DOHH2 (cell line): Measurements from ENCODE around the gene PLXNA2.

Experiments
- H3F3A ChIP-seq: fragments of 200-600 bp; sonication (generic), shearing (Covaris generic); 2 replicates; pipeline ENCODE4 v1.6.0; 2016; ENCODE audit warnings: antibody characterized with exemption, mild to moderate bottlenecking; ENCODE audit not compliant: control insufficient read depth, insufficient read depth
- H3K27ac ChIP-seq: fragments of 200-600 bp; sonication (generic); 2 replicates; pipeline ENCODE4 v1.5.1; 2014; ENCODE audit warnings: low read depth, mild to moderate bottlenecking, low read length, moderate library complexity
- H3K27me3 ChIP-seq: fragments of 200-600 bp; sonication (generic); 2 replicates; pipeline ENCODE4 v1.6.1; 2014; ENCODE audit warnings: mild to moderate bottlenecking, low read length, mixed read lengths; ENCODE audit not compliant: control insufficient read depth
- H3K36me3 ChIP-seq: fragments of 200-600 bp; sonication (generic); 2 replicates; pipeline ENCODE4 v1.6.1; 2014; ENCODE audit warnings: mild to moderate bottlenecking, low read length, moderate library complexity, mixed read lengths; ENCODE audit not compliant: control insufficient read depth
- H3K4me1 ChIP-seq: fragments of 200-600 bp; sonication (generic); 2 replicates; pipeline ENCODE4 v1.6.1; 2014; ENCODE audit warnings: mild to moderate bottlenecking, low read length, mixed read lengths; ENCODE audit not compliant: control insufficient read depth
- H3K4me2 ChIP-seq: fragments of 200-600 bp; sonication (generic); 2 replicates; pipeline ENCODE4 v1.6.0; 2014; ENCODE audit warnings: mild to moderate bottlenecking, low read length, moderate library complexity
- H3K4me3 ChIP-seq: fragments of 200-600 bp; sonication (generic); 2 replicates; pipeline ENCODE4 v1.5.1; 2014; ENCODE audit warnings: mild to moderate bottlenecking, low read length, mixed read lengths
- H3K79me2 ChIP-seq: fragments of 200-600 bp; sonication (generic); 2 replicates; pipeline ENCODE4 v1.6.1; 2014; ENCODE audit warnings: mild to moderate bottlenecking, low read length, mixed read lengths; ENCODE audit not compliant: control insufficient read depth
- H3K9me2 ChIP-seq: fragments of 200-600 bp; sonication (generic); replicated peaks from 2 replicates; pipeline ENCODE4 v1.6.1; 2014; ENCODE audit warnings: mild to moderate bottlenecking, low read length, mixed read lengths; ENCODE audit not compliant: control insufficient read depth
- H3K9me3 ChIP-seq: fragments of 200-600 bp; sonication (generic); 2 replicates; pipeline ENCODE4 v1.6.1; 2014; ENCODE audit warnings: antibody characterized with exemption, low read length, mixed read lengths; ENCODE audit not compliant: control insufficient read depth, insufficient read depth
- H4K20me1 ChIP-seq: fragments of 200-600 bp; sonication (generic); 2 replicates; pipeline ENCODE4 v1.6.0; 2014; ENCODE audit warnings: low read depth, mild to moderate bottlenecking, antibody characterized with exemption, low read length, moderate library complexity; ENCODE audit not compliant: control insufficient read depth, insufficient read depth
- EZH2phosphoT487 ChIP-seq: fragments of 200-600 bp; sonication (generic); IDR thresholded peaks from 2 replicates; pipeline ENCODE4 v1.6.1; 2017; ENCODE audit warnings: borderline replicate concordance, mild to moderate bottlenecking, antibody characterized with exemption, low read length, moderate library complexity, mixed read lengths
- TF ChIP-seq, protein P1 (sequence below): fragments of 200-600 bp; sonication (generic); IDR thresholded peaks from one replicate; pipeline ENCODE4 v1.5.1; 2014; ENCODE audit warnings: antibody characterized with exemption, mild to moderate bottlenecking, low read depth, low read length; ENCODE audit not compliant: poor library complexity, severe bottlenecking

Gene PLXNA2

DNA sequence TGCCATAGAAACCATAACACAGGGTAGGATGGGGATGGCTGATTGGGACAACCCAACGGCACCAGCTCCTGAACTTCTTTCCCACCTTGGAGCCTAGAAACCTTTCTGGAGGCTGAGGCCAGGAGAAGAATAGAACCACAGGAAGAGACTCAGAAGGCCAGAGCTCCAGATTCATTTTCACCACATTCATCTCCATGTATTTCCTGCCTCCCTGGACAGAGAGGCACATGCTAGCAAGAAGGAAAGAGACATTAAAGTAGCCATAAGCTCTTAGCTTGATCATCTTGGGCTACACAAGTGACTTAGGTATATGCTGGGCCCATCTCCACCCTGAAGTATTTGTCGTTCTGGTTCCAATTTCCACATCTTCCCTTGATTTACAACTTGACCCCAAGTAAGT is 44.1 kb downstream of the PLXNA2 start:
- Histone ChIP-seq H3K4me2 (no peak overlapping the region), H3K27me3 (no peaks in the 10 kb centered on the region), H3K79me2 (no peaks in the 10 kb centered on the region), H3K4me1 (no peaks in the 10 kb centered on the region), H3K9me3 (no peaks in the 10 kb centered on the region), H3K9me2 (no peaks in the 10 kb centered on the region), H4K20me1 (no peaks in the 10 kb centered on the region), H3K4me3 (no peak overlapping the region), H3F3A (no peaks in the 10 kb centered on the region), H3K36me3 (no peaks in the 10 kb centered on the region), H3K27ac (no peak overlapping the region)
- TF ChIP-seq, protein P1, sequence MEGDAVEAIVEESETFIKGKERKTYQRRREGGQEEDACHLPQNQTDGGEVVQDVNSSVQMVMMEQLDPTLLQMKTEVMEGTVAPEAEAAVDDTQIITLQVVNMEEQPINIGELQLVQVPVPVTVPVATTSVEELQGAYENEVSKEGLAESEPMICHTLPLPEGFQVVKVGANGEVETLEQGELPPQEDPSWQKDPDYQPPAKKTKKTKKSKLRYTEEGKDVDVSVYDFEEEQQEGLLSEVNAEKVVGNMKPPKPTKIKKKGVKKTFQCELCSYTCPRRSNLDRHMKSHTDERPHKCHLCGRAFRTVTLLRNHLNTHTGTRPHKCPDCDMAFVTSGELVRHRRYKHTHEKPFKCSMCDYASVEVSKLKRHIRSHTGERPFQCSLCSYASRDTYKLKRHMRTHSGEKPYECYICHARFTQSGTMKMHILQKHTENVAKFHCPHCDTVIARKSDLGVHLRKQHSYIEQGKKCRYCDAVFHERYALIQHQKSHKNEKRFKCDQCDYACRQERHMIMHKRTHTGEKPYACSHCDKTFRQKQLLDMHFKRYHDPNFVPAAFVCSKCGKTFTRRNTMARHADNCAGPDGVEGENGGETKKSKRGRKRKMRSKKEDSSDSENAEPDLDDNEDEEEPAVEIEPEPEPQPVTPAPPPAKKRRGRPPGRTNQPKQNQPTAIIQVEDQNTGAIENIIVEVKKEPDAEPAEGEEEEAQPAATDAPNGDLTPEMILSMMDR = no peak
- TF ChIP-seq EZH2phosphoT487 = no peak

DNA sequence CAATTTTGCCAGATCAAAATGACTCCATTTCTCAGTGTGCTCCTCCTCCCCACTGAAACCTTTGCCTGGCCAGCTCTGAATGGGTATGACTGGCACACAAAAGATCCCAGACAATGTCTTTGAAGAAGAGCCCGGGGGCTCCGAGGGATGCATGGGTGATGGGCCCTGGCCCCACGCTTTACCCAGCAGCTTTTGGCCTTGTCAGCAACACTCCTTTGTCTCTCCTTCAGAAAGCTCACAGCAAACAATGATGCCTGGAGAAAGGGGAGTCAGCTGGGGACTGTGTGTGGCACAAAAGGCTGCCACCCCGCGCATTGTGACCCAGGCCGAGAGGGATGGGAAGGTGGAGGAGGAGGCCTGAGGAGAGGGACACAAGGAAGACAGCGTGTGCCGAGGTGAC is 45.9 kb downstream of the PLXNA2 start:
- Histone ChIP-seq H3K9me2 (no peaks in the 10 kb centered on the region), H3K4me1 (no peaks in the 10 kb centered on the region), H3K27me3 (no peaks in the 10 kb centered on the region), H3K27ac (no peak overlapping the region), H3K79me2 (no peaks in the 10 kb centered on the region), H3F3A (no peaks in the 10 kb centered on the region), H3K4me3 (no peak overlapping the region), H3K9me3 (no peaks in the 10 kb centered on the region), H3K36me3 (no peaks in the 10 kb centered on the region), H4K20me1 (no peaks in the 10 kb centered on the region), H3K4me2 (no peak overlapping the region)
- no peak for TF ChIP-seq EZH2phosphoT487
- TF ChIP-seq, protein P1 = no peak

DNA sequence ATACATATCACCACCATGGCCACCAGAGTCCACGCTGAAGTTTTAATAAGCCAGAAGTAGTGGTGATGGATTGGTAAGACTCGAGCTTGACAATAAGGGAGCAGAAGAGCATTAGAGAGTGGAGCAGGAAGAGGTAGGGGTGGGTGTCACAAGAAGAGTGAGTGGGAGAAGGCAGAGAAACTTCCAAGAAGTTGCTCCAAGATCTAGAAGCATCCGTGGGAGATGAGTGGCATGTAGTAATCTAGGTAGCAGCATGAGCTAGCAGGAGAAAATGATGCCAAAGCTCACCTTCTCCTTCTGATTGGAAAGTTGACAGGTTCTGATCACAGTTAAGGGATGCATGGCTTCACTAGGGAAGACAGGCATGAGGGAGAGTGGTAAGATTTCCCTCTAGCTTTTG is 49.2 kb downstream of the PLXNA2 start:
- no peaks in the 10 kb centered on the region; the same call in 1 of the 2 replicates for H3K27me3 ChIP-seq
- no peaks in the 10 kb centered on the region for H3K79me2 ChIP-seq
- no peak overlapping the region for H3K4me2 ChIP-seq
- no peaks in the 10 kb centered on the region for H3K4me1 ChIP-seq
- H3F3A ChIP-seq = no peaks in the 10 kb centered on the region
- H3K9me3 ChIP-seq = no peaks in the 10 kb centered on the region
- H3K4me3 ChIP-seq = no peak overlapping the region
- TF ChIP-seq, protein P1 = no peak
- TF ChIP-seq EZH2phosphoT487 = no peak
- no peak overlapping the region for H3K27ac ChIP-seq
- no peaks in the 10 kb centered on the region for H4K20me1 ChIP-seq
- H3K36me3 ChIP-seq = no peaks in the 10 kb centered on the region
- no peaks in the 10 kb centered on the region for H3K9me2 ChIP-seq

DNA sequence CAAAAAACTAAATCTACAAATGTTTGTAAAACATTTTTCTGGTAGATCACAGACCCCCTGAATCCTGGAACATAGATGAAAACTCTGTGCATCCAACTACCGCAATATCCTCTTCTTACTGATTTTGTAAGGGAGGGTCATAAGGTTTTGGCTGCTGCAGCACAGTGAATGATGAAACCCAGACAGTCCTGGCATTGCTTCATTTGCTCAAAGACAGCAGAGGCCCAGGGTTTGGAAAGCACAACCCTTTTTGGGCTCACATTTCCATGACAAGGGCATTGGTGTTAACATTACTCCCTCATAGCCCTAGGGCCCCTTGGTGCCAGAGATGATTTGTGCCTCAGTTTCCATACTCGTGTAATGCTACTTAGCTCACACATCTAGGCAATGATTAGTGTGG is 51.2 kb downstream of the PLXNA2 start:
- H3K9me2 ChIP-seq = no peaks in the 10 kb centered on the region
- H3K36me3 ChIP-seq = no peaks in the 10 kb centered on the region
- no peak overlapping the region for H3K4me3 ChIP-seq
- no peak overlapping the region for H3K4me2 ChIP-seq
- H4K20me1 ChIP-seq = no peaks in the 10 kb centered on the region
- H3K27ac ChIP-seq = no peak overlapping the region
- H3K9me3 ChIP-seq = no peaks in the 10 kb centered on the region
- TF ChIP-seq, protein P1 = no peak
- TF ChIP-seq EZH2phosphoT487 = no peak
- no peaks in the 10 kb centered on the region for H3F3A ChIP-seq
- peaks cover 5% of the 10 kb centered on the region; the same call in 1 of the 2 replicates for H3K27me3 ChIP-seq
- no peaks in the 10 kb centered on the region for H3K79me2 ChIP-seq
- no peaks in the 10 kb centered on the region for H3K4me1 ChIP-seq
